Astrocyte (in vitro differentiated cells and primary cell): Measurements from ENCODE around the gene TGFB3. TPM values are rescaled to one million over a fixed set of nuclear protein-coding genes. Genes with fewer than 3 reads are reported as not detected.
A peak's percentile ranks its signal among the peaks of the same experiment; 100 is the strongest.

ENCODE experiments used
- DNase-seq: peaks from one replicate; pipeline ENCODE4 v3.0.0-alpha.2; 2010; ENCODE audit warnings: low read depth
- FAIRE-seq: peaks from 2 replicates; lab custom pipeline; 2011; peaks lifted over from hg19 to GRCh38; lab: Jason Lieb, UNC
- H2AFZ ChIP-seq: 2 replicates; pipeline ENCODE4 v1.6.0; 2012; ENCODE audit warnings: low read depth, low read length, inconsistent platforms
- H3K27ac ChIP-seq: 2 replicates; pipeline ENCODE4 v1.5.1; 2011; ENCODE audit warnings: low read depth, low read length, inconsistent platforms
- H3K27me3 ChIP-seq: 2 replicates; pipeline ENCODE4 v1.6.0; 2011; ENCODE audit warnings: low read length, inconsistent platforms; ENCODE audit not compliant: insufficient read depth
- H3K36me3 ChIP-seq: 2 replicates; pipeline ENCODE4 v1.5.1; 2011; ENCODE audit warnings: low read length, inconsistent platforms; ENCODE audit not compliant: insufficient read depth
- H3K4me1 ChIP-seq: 2 replicates; pipeline ENCODE4 v1.5.1; 2011; ENCODE audit warnings: low read length, inconsistent platforms; ENCODE audit not compliant: insufficient read depth
- H3K4me2 ChIP-seq: 2 replicates; pipeline ENCODE4 v1.6.0; 2012; ENCODE audit warnings: low read length, inconsistent platforms
- H3K4me3 ChIP-seq: 2 replicates; pipeline ENCODE4 v1.5.1; 2011; ENCODE audit warnings: low read depth, mild to moderate bottlenecking, low read length, inconsistent platforms; ENCODE audit not compliant: insufficient read depth
- H3K79me2 ChIP-seq: 2 replicates; pipeline ENCODE4 v1.6.0; 2012; ENCODE audit warnings: mild to moderate bottlenecking, low read length, inconsistent platforms; ENCODE audit not compliant: insufficient read depth
- H3K9ac ChIP-seq: 2 replicates; pipeline ENCODE4 v1.6.0; 2012; ENCODE audit warnings: mild to moderate bottlenecking, low read length, inconsistent platforms
- H3K9me3 ChIP-seq: 2 replicates; pipeline ENCODE4 v1.5.1; 2012; ENCODE audit warnings: low read depth, mild to moderate bottlenecking, low read length, inconsistent platforms; ENCODE audit not compliant: insufficient read depth
- H4K20me1 ChIP-seq: 2 replicates; pipeline ENCODE4 v1.6.0; 2012; ENCODE audit warnings: low read length, inconsistent platforms; ENCODE audit not compliant: insufficient read depth
- H3K27ac Mint-ChIP-seq: one replicate; pipeline ENCODE4 v1.8.0; 2021; ENCODE audit warnings: mild to moderate bottlenecking, mixed read lengths; ENCODE audit not compliant: unreplicated experiment
- H3K27me3 Mint-ChIP-seq: one replicate; pipeline ENCODE4 v1.8.0; 2021; ENCODE audit warnings: low read depth, mixed read lengths; ENCODE audit not compliant: unreplicated experiment
- H3K36me3 Mint-ChIP-seq: one replicate; pipeline ENCODE4 v1.8.0; 2021; ENCODE audit warnings: low read depth, mixed read lengths; ENCODE audit not compliant: unreplicated experiment
- H3K4me1 Mint-ChIP-seq: one replicate; pipeline ENCODE4 v1.8.0; 2021; ENCODE audit warnings: low read depth, mixed read lengths; ENCODE audit not compliant: unreplicated experiment
- H3K4me3 Mint-ChIP-seq: one replicate; pipeline ENCODE4 v1.8.0; 2021; ENCODE audit warnings: mild to moderate bottlenecking, moderate library complexity, mixed read lengths; ENCODE audit not compliant: unreplicated experiment
- H3K9me3 Mint-ChIP-seq: one replicate; pipeline ENCODE4 v1.8.0; 2021; ENCODE audit warnings: mild to moderate bottlenecking, mixed read lengths; ENCODE audit not compliant: unreplicated experiment
- CTCF ChIP-seq: IDR thresholded peaks from 2 replicates; pipeline ENCODE4 v1.5.1; 2011; ENCODE audit warnings: low read depth, mild to moderate bottlenecking, inconsistent platforms, low read length, moderate library complexity; ENCODE audit not compliant: insufficient read depth
- EZH2 ChIP-seq: IDR thresholded peaks from 2 replicates; pipeline ENCODE4 v1.6.1; 2012; ENCODE audit warnings: mild to moderate bottlenecking, low read length, inconsistent platforms; ENCODE audit not compliant: insufficient read depth
- total RNA-seq: library from RNA; stranded (reverse); gene quantifications from 2 replicates; pipeline ENCODE4 v1.2.1, GENCODE V29; 2021

Gene TGFB3
- total RNA-seq, 1 donor from 2014 or later: 30.5 TPM

- H3K4me3 ChIP-seq: no peak overlapping the region
- H3K27ac ChIP-seq: peak overlapping the region; percentile 40
- Mint-ChIP-seq H3K9me3 (no peaks in the 10 kb centered on the region), H3K4me1 (peaks cover 14% of the 10 kb centered on the region), H3K36me3 (peaks cover 12% of the 10 kb centered on the region), H3K27ac (no peak overlapping the region), H3K27me3 (no peaks in the 10 kb centered on the region), H3K4me3 (no peak overlapping the region)
- no peaks in the 10 kb centered on the region for H4K20me1 ChIP-seq
- peaks cover 16% of the 10 kb centered on the region for H3K79me2 ChIP-seq
- H3K9ac ChIP-seq: no peak overlapping the region
- FAIRE-seq (no peak), DNase-seq (peak; percentile 80)
- peaks cover 3% of the 10 kb centered on the region for H3K36me3 ChIP-seq
- H3K9me3 ChIP-seq: no peaks in the 10 kb centered on the region
- H3K4me2 ChIP-seq: peak overlapping the region; percentile 35
- no peak overlapping the region for H2AFZ ChIP-seq
- TF ChIP-seq CTCF (no peak), EZH2 (no peak)
- H3K4me1 ChIP-seq: peaks cover 16% of the 10 kb centered on the region
- no peaks in the 10 kb centered on the region for H3K27me3 ChIP-seq
Measured at GRCh38 chr14:75989134-75989533, 7.3 kb upstream of the TGFB3 start.

- H3K27ac Mint-ChIP-seq: no peak overlapping the region
- Histone ChIP-seq H3K4me3 (no peak overlapping the region), H3K36me3 (peaks cover 3% of the 10 kb centered on the region), H3K9me3 (no peaks in the 10 kb centered on the region), H2AFZ (no peak overlapping the region), H3K27ac (no peak overlapping the region), H4K20me1 (no peaks in the 10 kb centered on the region), H3K4me2 (no peak overlapping the region), H3K27me3 (no peaks in the 10 kb centered on the region), H3K79me2 (peaks cover 16% of the 10 kb centered on the region), H3K4me1 (peaks cover 16% of the 10 kb centered on the region), H3K9ac (no peak overlapping the region)
- FAIRE-seq (no peak), DNase-seq (no peak)
- H3K4me1 Mint-ChIP-seq: peaks cover 13% of the 10 kb centered on the region
- TF ChIP-seq EZH2 (no peak), CTCF (no peak)
- peak overlapping the region; percentile 96 for H3K4me3 Mint-ChIP-seq
- no peaks in the 10 kb centered on the region for H3K27me3 Mint-ChIP-seq
- no peaks in the 10 kb centered on the region for H3K9me3 Mint-ChIP-seq
- H3K36me3 Mint-ChIP-seq: peaks cover 7% of the 10 kb centered on the region
Measured at GRCh38 chr14:75987201-75987970, 5.6 kb upstream of the TGFB3 start.

- Histone ChIP-seq H3K27me3 (no peaks in the 10 kb centered on the region), H3K9ac (peak overlapping the region; percentile 95), H3K4me1 (peaks cover 16% of the 10 kb centered on the region), H3K79me2 (peaks cover 16% of the 10 kb centered on the region), H3K36me3 (peaks cover 3% of the 10 kb centered on the region), H3K9me3 (no peaks in the 10 kb centered on the region), H2AFZ (peak overlapping the region; percentile 81), H3K4me3 (peak overlapping the region; percentile 93), H4K20me1 (no peaks in the 10 kb centered on the region), H3K27ac (peak overlapping the region; percentile 89), H3K4me2 (peak overlapping the region; percentile 98)
- FAIRE-seq: no peak
- TF ChIP-seq EZH2 (no peak), CTCF (no peak)
- Mint-ChIP-seq H3K4me3 (peak overlapping the region; percentile 96), H3K36me3 (peaks cover 2% of the 10 kb centered on the region), H3K9me3 (no peaks in the 10 kb centered on the region), H3K4me1 (peaks cover 9% of the 10 kb centered on the region), H3K27ac (peak overlapping the region; percentile 80), H3K27me3 (no peaks in the 10 kb centered on the region)
- DNase-seq: no peak
Measured at GRCh38 chr14:75986439-75986765, 4.6 kb upstream of the TGFB3 start.
